Loucy (cell line): Measurements from ENCODE around the gene BOLL.

ENCODE experiments used
- EZH2phosphoT487 ChIP-seq: fragments of 200-600 bp; IDR thresholded peaks from 2 replicates; pipeline ENCODE4 v1.6.1; 2018; ENCODE audit warnings: antibody characterized with exemption, mild to moderate bottlenecking, moderate library complexity, borderline replicate concordance
- TF ChIP-seq, protein P1 (sequence below): fragments of 200-600 bp; sonication (generic); conservative IDR thresholded peaks from 2 replicates; pipeline ENCODE4 v1.5.1; 2014; ENCODE audit warnings: mild to moderate bottlenecking, antibody characterized with exemption, low read length

DNA sequence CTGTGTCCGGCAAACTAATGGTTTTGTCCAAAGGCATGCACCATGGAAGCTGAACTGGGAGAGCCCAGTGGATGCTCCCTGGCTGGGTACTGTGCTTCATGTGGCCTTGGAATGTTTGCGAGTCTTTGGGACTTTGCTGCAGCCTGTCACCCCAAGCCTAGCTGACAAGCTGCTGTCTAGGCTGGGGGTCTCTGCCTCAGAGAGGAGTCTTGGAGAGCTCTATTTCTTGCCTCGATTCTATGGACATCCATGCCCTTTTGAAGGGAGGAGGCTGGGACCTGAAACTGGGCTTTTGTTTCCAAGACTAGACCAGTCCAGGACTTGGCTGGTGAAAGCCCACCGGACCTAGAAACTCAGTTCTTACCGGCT is 78.3 kb downstream of the BOLL start:
- TF ChIP-seq, protein P1, sequence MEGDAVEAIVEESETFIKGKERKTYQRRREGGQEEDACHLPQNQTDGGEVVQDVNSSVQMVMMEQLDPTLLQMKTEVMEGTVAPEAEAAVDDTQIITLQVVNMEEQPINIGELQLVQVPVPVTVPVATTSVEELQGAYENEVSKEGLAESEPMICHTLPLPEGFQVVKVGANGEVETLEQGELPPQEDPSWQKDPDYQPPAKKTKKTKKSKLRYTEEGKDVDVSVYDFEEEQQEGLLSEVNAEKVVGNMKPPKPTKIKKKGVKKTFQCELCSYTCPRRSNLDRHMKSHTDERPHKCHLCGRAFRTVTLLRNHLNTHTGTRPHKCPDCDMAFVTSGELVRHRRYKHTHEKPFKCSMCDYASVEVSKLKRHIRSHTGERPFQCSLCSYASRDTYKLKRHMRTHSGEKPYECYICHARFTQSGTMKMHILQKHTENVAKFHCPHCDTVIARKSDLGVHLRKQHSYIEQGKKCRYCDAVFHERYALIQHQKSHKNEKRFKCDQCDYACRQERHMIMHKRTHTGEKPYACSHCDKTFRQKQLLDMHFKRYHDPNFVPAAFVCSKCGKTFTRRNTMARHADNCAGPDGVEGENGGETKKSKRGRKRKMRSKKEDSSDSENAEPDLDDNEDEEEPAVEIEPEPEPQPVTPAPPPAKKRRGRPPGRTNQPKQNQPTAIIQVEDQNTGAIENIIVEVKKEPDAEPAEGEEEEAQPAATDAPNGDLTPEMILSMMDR, result no peak
- no peak for TF ChIP-seq EZH2phosphoT487
